Mammary microvascular endothelial cell (primary cell): Measurements from ENCODE around the gene BAZ2B. TPM values are rescaled to one million over a fixed set of nuclear protein-coding genes. Genes with fewer than 3 reads are reported as not detected.

Source experiments
- total RNA-seq: library from RNA; depleted of rRNA; stranded (reverse); fragments of >200 nt; gene quantifications from 2 replicates; pipeline ENCODE4 v1.2.3, GENCODE V29; 2015

BAZ2B gene
- total RNA-seq: 20.8 and 20.9 TPM in 2 replicates

GRCh38 chr2:159616286-159616701, at the start of gene BAZ2B:
TSS of gene BAZ2B (minus strand) at chr2:159616548. CDS start at chr2:159478719, 137,829 bp downstream.

GRCh38 chr2:159285929-159286708, 330.2 kb downstream of the BAZ2B start, which contains the start of gene WDSUB1:
TSS of gene WDSUB1 (minus strand) at chr2:159286703. CDS start at chr2:159283069, 3,634 bp downstream.

Other genes starting within 250 kb of the BAZ2B start
- gene MARCHF7, start 96.0 kb upstream of the BAZ2B start, total RNA-seq: 88.7 and 103 TPM in 2 replicates
- gene CD302, start 181.7 kb upstream of the BAZ2B start, total RNA-seq: 5.2 and 5.7 TPM in 2 replicates